DMS153 (cell line): ENCODE results near the gene SUSD2.
A peak's percentile ranks its signal among the peaks of the same experiment; 100 is the strongest.
"Not testable (repeated sequence)": the region's sequence is repeated elsewhere in the genome, so short reads cannot be mapped to it uniquely, and the experiment has no call there.

Experiments used
- DNase-seq: peaks from one replicate; lab custom pipeline; 2025; lab: John Stamatoyannopoulos, UW

Gene SUSD2

GRCh38 chr22:24181088-24181995 is at the start of gene SUSD2:
Gene SUSD2, plus strand, starts transcription at chr22:24181487. Its CDS starts 33 bp downstream, at chr22:24181520.
- DNase-seq, result no peak

GRCh38 chr22:24133187-24133965 is 47.9 kb upstream of the SUSD2 start:
- DNase-seq, result no peak

- no peak for DNase-seq
These were observed 47.0 kb upstream of the SUSD2 start for GRCh38 chr22:24134090-24134846.

- not testable (repeated sequence) for DNase-seq
These were observed 44.8 kb upstream of the SUSD2 start for GRCh38 chr22:24136533-24136932.

- no peak for DNase-seq
These were observed 43.7 kb upstream of the SUSD2 start for GRCh38 chr22:24137595-24137994.

- DNase-seq, result no peak
These were observed 42.5 kb upstream of the SUSD2 start for GRCh38 chr22:24138649-24139420.

GRCh38 chr22:24140357-24140756 is 40.9 kb upstream of the SUSD2 start:
- no peak for DNase-seq

GRCh38 chr22:24141586-24141985 is 39.7 kb upstream of the SUSD2 start:
- no peak for DNase-seq

- no peak for DNase-seq
These were observed 39.0 kb upstream of the SUSD2 start for GRCh38 chr22:24142241-24142640.

GRCh38 chr22:24142831-24143230 is 38.5 kb upstream of the SUSD2 start:
- DNase-seq, result no peak

- DNase-seq, result no peak
These were observed 37.1 kb upstream of the SUSD2 start for GRCh38 chr22:24144056-24144777.

- no peak for DNase-seq
These were observed 36.6 kb upstream of the SUSD2 start for GRCh38 chr22:24144778-24145085.

- no peak for DNase-seq
These were observed 35.7 kb upstream of the SUSD2 start for GRCh38 chr22:24145446-24146193.

GRCh38 chr22:24146194-24146616 is 35.1 kb upstream of the SUSD2 start:
- peak; percentile 88 for DNase-seq

GRCh38 chr22:24146791-24147353 is 34.4 kb upstream of the SUSD2 start:
- DNase-seq, result peak; percentile 53

- peak; percentile 14 for DNase-seq
These were observed 33.6 kb upstream of the SUSD2 start for GRCh38 chr22:24147666-24148065.

- DNase-seq, result no peak
These were observed 32.8 kb upstream of the SUSD2 start for GRCh38 chr22:24148266-24149197.

- DNase-seq, result no peak
These were observed 32.1 kb upstream of the SUSD2 start for GRCh38 chr22:24149198-24149590.

- DNase-seq, result no peak
These were observed 27.9 kb upstream of the SUSD2 start for GRCh38 chr22:24153353-24153752.
